ENCODE data around the gene ZNF175. TPM values are rescaled to one million over a fixed set of nuclear protein-coding genes. Genes with fewer than 3 reads are reported as not detected.
A peak's percentile ranks its signal among the peaks of the same experiment; 100 is the strongest.

ZNF175 gene
- 13.5 and 16.9 TPM in 2 replicates for total RNA-seq
- long read RNA-seq, full-length matches to known transcripts: 1 of 8 reads
- long read RNA-seq, partial matches to known transcripts: 7 of 8 reads
- long read RNA-seq, other reads (novel, unspliced or antisense): 0 of 8 reads

- no peak for TF ChIP-seq CTCF (IDR thresholded peaks at IDR 0.05)
- peaks cover 18% of the 10 kb centered on the region for H3K4me1 Mint-ChIP-seq (ENCODE audit: unreplicated experiment)
Measured at GRCh38 chr19:51570962-51571575, at the start of gene ZNF175. Gene ZNF175 (plus strand): TSS chr19:51571283. CDS start chr19:51573330, 2,047 bp downstream.

GRCh38 chr19:51521357-51521756 is 49.7 kb upstream of the ZNF175 start:
- Mint-ChIP-seq H3K4me1 (ENCODE audit: unreplicated experiment) (no peaks in the 10 kb centered on the region), H3K36me3 (ENCODE audit: unreplicated experiment) (no peaks in the 10 kb centered on the region), H3K27ac (ENCODE audit: unreplicated experiment) (no peak overlapping the region), H3K9me3 (ENCODE audit: unreplicated experiment) (peaks cover 5% of the 10 kb centered on the region), H3K4me3 (ENCODE audit: unreplicated experiment) (no peak overlapping the region), H3K27me3 (ENCODE audit: unreplicated experiment) (no peaks in the 10 kb centered on the region)
- no peak for DNase-seq (ENCODE audit: extremely low spot score, unreplicated experiment)
- TF ChIP-seq CTCF (IDR thresholded peaks at IDR 0.05): no peak

More at GRCh38 chr19:51570962-51571575, at the start of gene ZNF175:
- H3K4me3 Mint-ChIP-seq (ENCODE audit: unreplicated experiment): peak within 1 kb of the TSS; percentile 86
- peaks cover 10% of the 10 kb centered on the region for H3K36me3 Mint-ChIP-seq (ENCODE audit: unreplicated experiment)
- H3K9me3 Mint-ChIP-seq (ENCODE audit: unreplicated experiment): no peaks in the 10 kb centered on the region
- DNase-seq (ENCODE audit: extremely low spot score, unreplicated experiment): peak; percentile 97
- H3K27me3 Mint-ChIP-seq (ENCODE audit: unreplicated experiment): peaks cover 22% of the 10 kb centered on the region
- peak within 1 kb of the TSS; percentile 84 for H3K27ac Mint-ChIP-seq (ENCODE audit: unreplicated experiment)

- TF ChIP-seq CTCF (IDR thresholded peaks at IDR 0.05): no peak
- no peaks in the 10 kb centered on the region for H3K4me1 Mint-ChIP-seq (ENCODE audit: unreplicated experiment)
- no peak overlapping the region for H3K4me3 Mint-ChIP-seq (ENCODE audit: unreplicated experiment)
- H3K36me3 Mint-ChIP-seq (ENCODE audit: unreplicated experiment): no peaks in the 10 kb centered on the region
- DNase-seq (ENCODE audit: extremely low spot score, unreplicated experiment): no peak
- H3K9me3 Mint-ChIP-seq (ENCODE audit: unreplicated experiment): peaks cover 5% of the 10 kb centered on the region
- no peak overlapping the region for H3K27ac Mint-ChIP-seq (ENCODE audit: unreplicated experiment)
- H3K27me3 Mint-ChIP-seq (ENCODE audit: unreplicated experiment): no peaks in the 10 kb centered on the region
Measured at GRCh38 chr19:51521781-51522180, 49.3 kb upstream of the ZNF175 start.

- no peak for TF ChIP-seq CTCF (IDR thresholded peaks at IDR 0.05)
- no peak for DNase-seq (ENCODE audit: extremely low spot score, unreplicated experiment)
- no peaks in the 10 kb centered on the region for H3K4me1 Mint-ChIP-seq (ENCODE audit: unreplicated experiment)
- no peaks in the 10 kb centered on the region for H3K27me3 Mint-ChIP-seq (ENCODE audit: unreplicated experiment)
- H3K4me3 Mint-ChIP-seq (ENCODE audit: unreplicated experiment): no peak overlapping the region
- no peak overlapping the region for H3K27ac Mint-ChIP-seq (ENCODE audit: unreplicated experiment)
- no peaks in the 10 kb centered on the region for H3K36me3 Mint-ChIP-seq (ENCODE audit: unreplicated experiment)
- H3K9me3 Mint-ChIP-seq (ENCODE audit: unreplicated experiment): no peaks in the 10 kb centered on the region
Measured at GRCh38 chr19:51524666-51525264, 46.3 kb upstream of the ZNF175 start.

GRCh38 chr19:51525651-51526050 is 45.4 kb upstream of the ZNF175 start:
- Mint-ChIP-seq H3K9me3 (ENCODE audit: unreplicated experiment) (no peaks in the 10 kb centered on the region), H3K27me3 (ENCODE audit: unreplicated experiment) (no peaks in the 10 kb centered on the region), H3K27ac (ENCODE audit: unreplicated experiment) (no peak overlapping the region), H3K36me3 (ENCODE audit: unreplicated experiment) (no peaks in the 10 kb centered on the region), H3K4me3 (ENCODE audit: unreplicated experiment) (no peak overlapping the region), H3K4me1 (ENCODE audit: unreplicated experiment) (no peaks in the 10 kb centered on the region)
- no peak for DNase-seq (ENCODE audit: extremely low spot score, unreplicated experiment)
- no peak for TF ChIP-seq CTCF (IDR thresholded peaks at IDR 0.05)

Measured in osteocyte (in vitro differentiated cells).